Glomerular visceral epithelial cell (primary cell): ENCODE measurements around the gene PHF12.
"Not testable (repeated sequence)": the region's sequence is repeated elsewhere in the genome, so short reads cannot be mapped to it uniquely, and the experiment has no call there.

Experiments used
- DNase-seq: peaks from one replicate; pipeline ENCODE4 v3.0.0-alpha.2; 2016; ENCODE audit errors: extremely low spot score

PHF12 gene

GRCh38 chr17:28902819-28903545 is 48.3 kb downstream of the PHF12 start, which contains the start of gene DHRS13:
DHRS13 (minus strand) TSS chr17:28903079; CDS start chr17:28902944, 135 bp downstream.
- DNase-seq = peak; percentile 97

- peak; percentile 53 for DNase-seq
Measured at GRCh38 chr17:28901866-28902818, 49.2 kb downstream of the PHF12 start.

- DNase-seq = no peak
Measured at GRCh38 chr17:28900986-28901726, 50.2 kb downstream of the PHF12 start.

- no peak for DNase-seq
Measured at GRCh38 chr17:28899212-28899815, 52.0 kb downstream of the PHF12 start.

GRCh38 chr17:28898527-28898955 is 52.8 kb downstream of the PHF12 start:
- no peak for DNase-seq

- no peak for DNase-seq
Measured at GRCh38 chr17:28897769-28898526, 53.4 kb downstream of the PHF12 start.

GRCh38 chr17:28896884-28897768 is 54.2 kb downstream of the PHF12 start, which contains the start of gene FLOT2:
FLOT2 (minus strand) TSS chr17:28897733; CDS start chr17:28897574, 159 bp downstream.
- DNase-seq = peak; percentile 58

- peak; percentile 18 for DNase-seq
Measured at GRCh38 chr17:28896491-28896883, 54.8 kb downstream of the PHF12 start.

GRCh38 chr17:28895794-28896447 is 55.4 kb downstream of the PHF12 start:
- no peak for DNase-seq

- not testable (repeated sequence) for DNase-seq
Measured at GRCh38 chr17:28893248-28894183, 57.8 kb downstream of the PHF12 start.

- DNase-seq = no peak
Measured at GRCh38 chr17:28892024-28892423, 59.3 kb downstream of the PHF12 start.

GRCh38 chr17:28891201-28891600 is 60.1 kb downstream of the PHF12 start:
- DNase-seq = no peak

GRCh38 chr17:28889996-28890395 is 61.3 kb downstream of the PHF12 start:
- no peak for DNase-seq

GRCh38 chr17:28888832-28889231 is 62.5 kb downstream of the PHF12 start:
- no peak for DNase-seq

GRCh38 chr17:28887871-28888471 is 63.3 kb downstream of the PHF12 start:
- DNase-seq = no peak

GRCh38 chr17:28885951-28886350 is 65.4 kb downstream of the PHF12 start:
- DNase-seq = no peak

GRCh38 chr17:28885363-28885762 is 66.0 kb downstream of the PHF12 start:
- no peak for DNase-seq
